ENCODE measurements around the gene SHQ1.
"Not testable (repeated sequence)": the region's sequence is repeated elsewhere in the genome, so short reads cannot be mapped to it uniquely, and the experiment has no call there.

The SHQ1 gene

GRCh38 chr3:72739531-72740466 lies 108.4 kb downstream of the SHQ1 start:
- H3K27ac ChIP-seq (ENCODE audit: low read depth, low read length, poor library complexity, severe bottlenecking): no peak overlapping the region
- H3K9me3 ChIP-seq (ENCODE audit: low read length): no peaks in the 10 kb centered on the region; the same call in 1 of the 2 replicates
- no peaks in the 10 kb centered on the region for H3K79me2 ChIP-seq (ENCODE audit: insufficient read depth, low read length)
- no peaks in the 10 kb centered on the region for H3F3A ChIP-seq (ENCODE audit: insufficient read depth, low read length)
- peaks cover 12% of the 10 kb centered on the region for H3K4me1 ChIP-seq (ENCODE audit: insufficient read depth, low read length, severe bottlenecking)
- no peaks in the 10 kb centered on the region for H3K36me3 ChIP-seq (ENCODE audit: insufficient read depth, low read length)
- TF ChIP-seq, protein P1, sequence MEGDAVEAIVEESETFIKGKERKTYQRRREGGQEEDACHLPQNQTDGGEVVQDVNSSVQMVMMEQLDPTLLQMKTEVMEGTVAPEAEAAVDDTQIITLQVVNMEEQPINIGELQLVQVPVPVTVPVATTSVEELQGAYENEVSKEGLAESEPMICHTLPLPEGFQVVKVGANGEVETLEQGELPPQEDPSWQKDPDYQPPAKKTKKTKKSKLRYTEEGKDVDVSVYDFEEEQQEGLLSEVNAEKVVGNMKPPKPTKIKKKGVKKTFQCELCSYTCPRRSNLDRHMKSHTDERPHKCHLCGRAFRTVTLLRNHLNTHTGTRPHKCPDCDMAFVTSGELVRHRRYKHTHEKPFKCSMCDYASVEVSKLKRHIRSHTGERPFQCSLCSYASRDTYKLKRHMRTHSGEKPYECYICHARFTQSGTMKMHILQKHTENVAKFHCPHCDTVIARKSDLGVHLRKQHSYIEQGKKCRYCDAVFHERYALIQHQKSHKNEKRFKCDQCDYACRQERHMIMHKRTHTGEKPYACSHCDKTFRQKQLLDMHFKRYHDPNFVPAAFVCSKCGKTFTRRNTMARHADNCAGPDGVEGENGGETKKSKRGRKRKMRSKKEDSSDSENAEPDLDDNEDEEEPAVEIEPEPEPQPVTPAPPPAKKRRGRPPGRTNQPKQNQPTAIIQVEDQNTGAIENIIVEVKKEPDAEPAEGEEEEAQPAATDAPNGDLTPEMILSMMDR (IDR thresholded peaks at IDR 0.05; ENCODE audit: low read length): no peak
- TF ChIP-seq EZH2 (IDR thresholded peaks at IDR 0.05; ENCODE audit: borderline replicate concordance, low read length): no peak
- no peaks in the 10 kb centered on the region for H3K9me2 ChIP-seq (ENCODE audit: low read depth, low read length)
- no peaks in the 10 kb centered on the region; the same call in 1 of the 2 replicates for H3K27me3 ChIP-seq (ENCODE audit: insufficient read depth, low read length)
- no peaks in the 10 kb centered on the region for H4K20me1 ChIP-seq (ENCODE audit: insufficient read depth, low read length)
- no peak overlapping the region; the same call in 1 of the 2 replicates for H3K9ac ChIP-seq (ENCODE audit: low read length)
- peak overlapping the region; percentile 76; the same call in 1 of the 2 replicates for H3K4me2 ChIP-seq (ENCODE audit: low read length)
- no peak overlapping the region for H2AFZ ChIP-seq (ENCODE audit: low read length)
- peak overlapping the region; percentile 55 for H3K4me3 ChIP-seq (ENCODE audit: low read depth, low read length, poor library complexity, severe bottlenecking)

GRCh38 chr3:72738752-72739530 lies 109.3 kb downstream of the SHQ1 start:
- H3F3A ChIP-seq (ENCODE audit: insufficient read depth, low read length): no peaks in the 10 kb centered on the region
- H4K20me1 ChIP-seq (ENCODE audit: insufficient read depth, low read length): no peaks in the 10 kb centered on the region
- H3K79me2 ChIP-seq (ENCODE audit: insufficient read depth, low read length): no peaks in the 10 kb centered on the region
- no peaks in the 10 kb centered on the region; the same call in 1 of the 2 replicates for H3K9me3 ChIP-seq (ENCODE audit: low read length)
- peak overlapping the region; percentile 38; the same call in 1 of the 2 replicates for H3K9ac ChIP-seq (ENCODE audit: low read length)
- peaks cover 12% of the 10 kb centered on the region for H3K4me1 ChIP-seq (ENCODE audit: insufficient read depth, low read length, severe bottlenecking)
- H3K27me3 ChIP-seq (ENCODE audit: insufficient read depth, low read length): no peaks in the 10 kb centered on the region; the same call in 1 of the 2 replicates
- no peak for TF ChIP-seq EZH2 (IDR thresholded peaks at IDR 0.05; ENCODE audit: borderline replicate concordance, low read length)
- TF ChIP-seq, protein P1 (IDR thresholded peaks at IDR 0.05; ENCODE audit: low read length): no peak
- H3K4me2 ChIP-seq (ENCODE audit: low read length): peak overlapping the region; percentile 76
- H3K4me3 ChIP-seq (ENCODE audit: low read depth, low read length, poor library complexity, severe bottlenecking): peak overlapping the region; percentile 55
- no peak overlapping the region for H2AFZ ChIP-seq (ENCODE audit: low read length)
- H3K27ac ChIP-seq (ENCODE audit: low read depth, low read length, poor library complexity, severe bottlenecking): no peak overlapping the region
- no peaks in the 10 kb centered on the region for H3K9me2 ChIP-seq (ENCODE audit: low read depth, low read length)
- no peaks in the 10 kb centered on the region for H3K36me3 ChIP-seq (ENCODE audit: insufficient read depth, low read length)

GRCh38 chr3:72735072-72735471 lies 113.2 kb downstream of the SHQ1 start:
- H4K20me1 ChIP-seq (ENCODE audit: insufficient read depth, low read length); H3K9me3 ChIP-seq (ENCODE audit: low read length); H3K27me3 ChIP-seq (ENCODE audit: insufficient read depth, low read length); H2AFZ ChIP-seq (ENCODE audit: low read length); H3F3A ChIP-seq (ENCODE audit: insufficient read depth, low read length); H3K79me2 ChIP-seq (ENCODE audit: insufficient read depth, low read length); H3K4me3 ChIP-seq (ENCODE audit: low read depth, low read length, poor library complexity, severe bottlenecking); H3K27ac ChIP-seq (ENCODE audit: low read depth, low read length, poor library complexity, severe bottlenecking); H3K9me2 ChIP-seq (ENCODE audit: low read depth, low read length); H3K9ac ChIP-seq (ENCODE audit: low read length); H3K4me2 ChIP-seq (ENCODE audit: low read length); H3K36me3 ChIP-seq (ENCODE audit: insufficient read depth, low read length): not testable (repeated sequence)
- peaks cover 12% of the 10 kb centered on the region for H3K4me1 ChIP-seq (ENCODE audit: insufficient read depth, low read length, severe bottlenecking)
